Hematopoietic multipotent progenitor cell treated with erythropoietin and hydrocortisone succinate and interleukin-3 and kit ligand, for 8 days (in vitro differentiated cells): ENCODE results near the gene RBM18.

ENCODE experiments used
- DNase-seq: peaks from one replicate; pipeline ENCODE4 v3.0.0-alpha.2; 2015

RBM18 gene

DNA sequence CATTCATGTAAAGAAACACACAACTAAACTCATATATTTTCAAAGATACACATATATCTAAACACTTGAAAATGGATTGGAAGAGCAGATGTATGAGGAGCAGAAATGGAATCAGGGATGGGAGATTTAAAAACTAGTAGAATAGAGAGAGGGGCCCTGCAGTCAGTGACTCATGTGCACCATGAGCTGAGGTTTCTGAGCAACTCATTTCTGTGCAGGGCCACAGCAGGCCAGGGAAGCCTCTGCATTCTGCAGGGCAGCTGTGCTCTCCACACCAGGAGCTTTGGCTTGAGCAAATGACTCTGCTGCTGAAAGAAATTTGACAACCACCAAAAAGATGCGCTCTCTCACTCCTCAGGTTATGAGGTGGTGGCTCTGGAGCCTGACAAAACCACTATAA lies 63.0 kb downstream of the RBM18 start:
- no peak for DNase-seq

DNA sequence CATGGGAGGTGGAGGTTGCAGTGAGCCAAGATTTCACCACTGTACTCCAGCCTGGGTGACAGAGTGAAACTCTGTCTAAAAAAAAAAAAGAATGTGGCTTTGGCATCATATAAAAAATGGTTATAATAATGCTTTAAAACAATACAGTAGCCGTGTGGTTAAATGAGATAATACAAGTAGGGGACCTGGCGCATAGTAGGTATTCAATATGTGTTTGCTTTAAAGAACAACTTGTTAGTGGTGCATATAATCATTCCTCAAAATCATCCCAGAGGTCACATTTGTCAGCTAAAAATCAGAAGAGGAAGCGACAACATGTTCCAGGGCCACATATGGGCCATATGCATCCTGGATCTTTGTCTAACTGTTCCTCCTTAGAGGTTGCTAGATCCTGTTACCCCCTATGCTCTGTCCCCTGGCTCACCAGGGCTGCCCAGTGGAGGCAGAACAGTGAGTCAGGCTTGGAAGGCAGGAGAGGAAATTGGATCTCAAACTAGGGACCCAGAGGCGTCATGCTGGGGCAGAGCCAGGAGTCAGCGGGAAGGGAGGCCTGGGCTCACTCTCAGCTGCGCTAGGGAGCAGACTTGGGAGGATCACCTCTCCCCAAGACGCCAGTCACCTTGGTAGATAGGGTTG lies 63.6 kb downstream of the RBM18 start:
- no peak for DNase-seq

DNA sequence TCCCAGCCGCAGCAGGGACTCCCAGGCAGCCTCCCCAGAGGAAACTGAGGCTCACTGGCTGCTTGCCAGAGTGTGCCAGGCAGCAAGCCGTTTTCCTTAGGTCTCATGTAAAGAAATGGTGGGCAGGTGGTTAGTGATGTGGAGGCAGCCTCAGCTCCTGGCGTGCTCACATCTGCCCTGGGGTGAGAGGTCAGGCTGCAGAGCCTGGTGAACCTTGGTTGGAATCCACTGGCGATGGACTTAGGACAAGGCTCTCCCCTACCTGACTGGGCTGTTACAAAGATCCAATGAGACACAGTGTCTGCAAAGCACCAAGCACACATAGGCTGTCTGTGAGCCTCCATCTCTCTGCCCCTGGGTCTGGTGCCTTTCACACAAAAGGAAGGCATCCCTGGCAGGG lies 66.8 kb downstream of the RBM18 start:
- no peak for DNase-seq

DNA sequence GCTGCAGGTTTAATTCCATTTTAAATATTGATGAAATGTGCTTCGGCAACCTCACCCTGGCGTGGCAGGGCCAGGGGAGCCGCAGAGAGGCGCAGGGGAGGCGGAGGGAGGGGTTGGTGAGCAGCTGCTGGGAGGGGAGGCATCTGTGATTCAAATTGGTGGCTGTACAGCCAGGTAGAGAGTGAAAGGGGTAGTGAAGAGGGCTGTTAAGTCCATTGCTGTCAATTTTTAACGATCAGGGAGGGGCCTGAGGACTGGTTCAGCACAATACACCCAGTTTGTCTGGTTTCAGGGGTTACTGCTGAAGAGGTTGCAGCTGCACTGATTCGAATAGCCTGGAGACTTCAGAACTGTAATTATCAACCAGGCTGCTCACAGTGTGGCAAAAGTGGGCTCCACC lies 67.2 kb downstream of the RBM18 start:
- DNase-seq: no peak

DNA sequence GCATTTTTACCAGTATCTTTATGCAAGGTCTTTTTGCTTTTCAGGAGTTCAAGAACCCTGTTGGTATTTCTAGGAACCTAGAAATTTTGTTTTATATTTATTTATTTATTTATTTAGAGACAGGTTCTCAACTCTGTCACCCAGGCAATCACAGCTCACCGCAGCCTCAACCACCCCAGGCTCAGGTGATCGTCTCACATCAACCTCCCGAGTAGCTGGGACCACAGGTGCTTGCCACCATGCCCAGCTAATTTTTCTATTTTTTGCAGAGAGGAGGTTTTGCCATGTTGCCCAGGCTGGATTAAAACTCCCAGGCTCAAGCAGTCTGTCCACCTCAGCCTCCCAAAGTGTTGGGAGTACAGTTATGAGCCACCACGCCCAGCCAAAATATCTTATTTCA lies 68.8 kb downstream of the RBM18 start:
- no peak for DNase-seq

DNA sequence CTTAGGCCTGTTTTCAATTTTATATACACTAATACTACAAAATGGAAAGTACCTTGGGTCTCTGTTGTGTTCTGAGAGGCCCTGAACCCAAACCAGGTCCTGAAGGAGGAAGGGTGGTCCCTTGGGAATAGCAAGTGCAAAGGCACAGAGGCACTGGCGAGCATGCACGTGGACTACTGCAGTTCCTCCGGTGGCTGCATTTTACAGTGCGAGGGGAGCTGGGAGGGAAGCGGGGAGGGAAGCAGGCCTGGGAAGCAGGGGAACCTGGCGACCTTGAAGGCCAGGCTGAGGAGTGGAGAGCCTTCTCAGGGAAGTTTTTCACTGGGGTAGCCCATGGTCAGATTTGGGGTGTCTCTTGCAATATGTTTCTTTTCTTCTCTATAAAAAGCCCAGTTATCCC lies 71.0 kb downstream of the RBM18 start:
- no peak for DNase-seq

DNA sequence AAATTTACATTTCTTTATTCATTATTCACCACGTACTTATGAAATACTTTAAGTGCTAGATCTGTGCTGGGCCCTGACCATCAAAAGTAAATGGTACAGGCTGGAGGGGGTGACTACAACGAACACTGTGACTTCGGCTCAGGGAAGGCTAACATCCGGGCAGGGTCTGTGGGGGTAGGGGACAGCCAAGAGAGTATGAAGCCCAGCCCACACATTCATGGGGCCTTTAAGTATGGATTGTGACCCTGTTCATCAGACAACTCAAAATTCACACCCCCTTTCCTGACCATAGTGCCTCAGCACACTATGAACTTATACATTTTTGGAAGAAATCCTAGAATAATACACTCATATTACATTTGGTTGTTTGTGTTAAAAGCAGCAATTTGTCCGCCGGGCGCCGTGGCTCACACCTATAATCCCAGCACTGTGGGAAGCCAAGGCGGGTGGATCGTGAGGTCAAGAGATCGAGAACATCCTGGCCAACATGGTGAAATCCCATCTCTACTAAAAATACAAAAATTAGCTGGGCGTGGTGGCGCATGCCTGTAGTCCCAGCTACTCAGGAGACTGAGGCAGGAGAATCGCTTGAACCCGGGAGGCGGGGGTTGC lies 71.6 kb downstream of the RBM18 start:
- DNase-seq: no peak

DNA sequence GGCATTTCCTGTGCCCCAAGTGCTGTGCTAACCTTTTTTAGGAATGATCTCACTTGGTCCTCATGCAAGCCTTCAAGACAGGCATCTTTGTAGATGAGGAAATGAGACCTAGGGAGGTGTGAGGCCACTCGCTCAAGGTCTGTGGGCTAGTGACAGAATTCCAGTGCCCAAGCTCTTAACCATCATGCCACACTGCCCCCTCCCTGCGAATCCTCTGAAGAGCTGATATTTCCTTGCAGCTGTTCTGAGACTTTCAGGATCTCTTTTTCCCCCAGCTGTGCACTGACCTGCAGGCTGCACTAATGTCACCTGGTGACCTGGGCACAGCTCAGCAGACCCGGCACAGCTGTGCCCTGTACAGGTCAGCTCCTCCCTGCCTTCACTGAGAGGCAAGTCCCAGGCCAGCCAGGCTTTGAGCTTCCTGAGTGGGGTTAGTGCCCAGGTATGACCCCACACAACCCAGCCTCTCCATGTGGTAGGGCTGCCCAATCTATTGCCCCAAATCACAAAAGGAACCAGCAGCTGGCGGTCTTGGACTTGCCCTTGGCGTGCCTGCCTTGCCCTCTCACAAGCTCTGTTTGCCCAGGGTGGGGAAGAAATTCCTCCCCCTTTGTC lies 72.3 kb downstream of the RBM18 start:
- DNase-seq: peak; percentile 36

DNA sequence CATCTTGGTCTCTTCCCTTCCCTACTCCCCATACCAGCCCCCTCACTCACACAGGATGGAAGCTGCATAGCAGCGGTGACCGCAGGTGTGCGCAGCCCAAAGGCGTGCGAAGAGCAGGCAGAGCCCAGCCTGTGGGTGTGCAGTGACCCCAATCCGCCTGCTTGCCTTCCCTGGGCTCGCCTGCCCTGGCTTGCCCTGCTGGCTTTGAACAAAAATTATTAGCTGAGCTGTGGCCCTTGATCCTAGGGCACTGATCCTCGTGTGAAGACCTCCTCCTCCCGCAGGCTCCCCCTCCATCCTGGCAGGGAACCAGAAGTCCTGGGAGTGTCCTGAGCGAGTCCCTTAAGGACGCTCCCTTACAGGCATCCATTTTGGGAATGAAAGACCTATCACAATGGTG lies 73.1 kb downstream of the RBM18 start:
- DNase-seq: no peak

DNA sequence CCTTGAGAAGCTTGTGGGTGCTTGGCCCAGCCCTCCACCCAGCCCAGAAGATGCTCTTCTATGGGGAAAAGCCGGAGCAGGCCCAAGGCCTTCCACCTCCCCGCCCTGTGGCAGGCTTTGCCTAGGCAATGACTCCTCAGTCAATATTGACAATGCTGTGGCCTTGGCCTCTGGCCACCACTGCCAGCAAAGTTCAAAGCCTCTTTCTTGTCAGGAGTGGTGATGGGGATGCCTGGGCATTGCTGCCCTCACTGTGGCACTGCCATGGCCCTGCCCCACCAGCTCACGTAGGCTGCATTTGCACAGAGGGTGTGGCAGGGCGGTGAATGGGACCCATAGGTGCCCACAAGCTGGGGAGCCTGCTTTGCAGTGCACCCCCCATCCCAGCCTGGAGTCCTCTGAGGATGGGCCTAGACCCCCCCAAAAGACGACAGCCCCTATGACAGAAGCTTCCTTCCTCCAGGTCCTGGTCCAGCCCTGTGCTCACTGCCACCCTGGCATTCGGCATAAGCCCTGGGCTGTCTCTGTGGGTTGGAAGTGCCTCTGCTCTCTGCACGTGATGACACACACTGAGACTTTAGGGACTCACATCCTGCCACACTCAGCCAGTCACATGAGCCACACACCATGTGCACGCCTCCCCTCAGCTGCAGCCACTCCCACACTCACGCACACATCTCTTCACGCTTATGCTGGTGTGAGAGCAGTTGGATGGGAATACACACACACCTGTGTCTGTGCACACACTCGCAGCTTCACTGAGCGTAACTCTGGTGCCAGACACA lies 73.9 kb downstream of the RBM18 start:
- DNase-seq: no peak

DNA sequence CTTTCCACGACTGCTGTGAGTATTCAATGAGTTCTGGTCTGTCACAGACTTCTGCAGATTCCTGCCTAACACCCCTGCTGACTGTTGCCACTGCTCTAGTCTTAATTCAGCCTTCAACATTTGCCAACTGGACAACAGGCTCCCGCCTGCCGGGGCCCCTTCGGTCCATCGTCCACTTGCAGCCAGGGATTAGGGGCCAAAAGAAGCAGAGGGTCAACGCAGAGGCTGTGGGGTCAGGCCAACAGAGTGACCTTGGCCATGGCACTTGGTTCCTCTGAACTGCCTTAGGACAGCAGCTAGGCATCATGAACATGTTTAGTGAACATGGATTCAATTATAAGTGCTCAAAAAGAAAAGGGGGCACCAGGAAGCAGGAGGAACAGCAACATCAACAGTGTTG lies 76.3 kb downstream of the RBM18 start:
- no peak for DNase-seq
